ENCODE data around the gene SLAIN1. TPM values are rescaled to one million over a fixed set of nuclear protein-coding genes. Genes with fewer than 3 reads are reported as not detected.

The SLAIN1 gene
- total RNA-seq, 4 donors from 2014 or later, result 1.5 to 33.0 (median 3.8) TPM

DNA sequence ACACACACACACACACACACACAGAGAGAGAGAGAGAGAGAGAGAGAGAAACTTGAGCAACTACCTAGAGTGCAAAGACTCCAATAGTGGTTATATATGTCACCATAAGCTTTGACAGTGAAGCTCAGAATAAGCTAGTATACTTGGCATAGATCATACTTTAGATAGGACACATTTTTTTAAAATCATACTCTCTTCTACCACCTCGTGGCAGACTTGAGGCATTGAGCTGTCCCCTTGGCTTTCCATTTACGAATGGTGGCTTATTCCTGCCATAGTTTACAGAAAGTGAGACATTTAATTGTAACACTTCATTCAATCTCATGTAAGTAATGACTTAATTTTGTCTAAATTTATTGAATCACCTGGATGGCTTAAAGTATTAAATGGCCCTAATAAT lies 112.9 kb downstream of the SLAIN1 start:
- Histone ChIP-seq H3K27me3 (no peaks in the 10 kb centered on the region), H3K9me3 (no peaks in the 10 kb centered on the region), H3K4me1 (no peaks in the 10 kb centered on the region), H3K4me3 (no peak overlapping the region), H3K27ac (no peak overlapping the region), H3K36me3 (no peaks in the 10 kb centered on the region)
- TF ChIP-seq, protein P1, sequence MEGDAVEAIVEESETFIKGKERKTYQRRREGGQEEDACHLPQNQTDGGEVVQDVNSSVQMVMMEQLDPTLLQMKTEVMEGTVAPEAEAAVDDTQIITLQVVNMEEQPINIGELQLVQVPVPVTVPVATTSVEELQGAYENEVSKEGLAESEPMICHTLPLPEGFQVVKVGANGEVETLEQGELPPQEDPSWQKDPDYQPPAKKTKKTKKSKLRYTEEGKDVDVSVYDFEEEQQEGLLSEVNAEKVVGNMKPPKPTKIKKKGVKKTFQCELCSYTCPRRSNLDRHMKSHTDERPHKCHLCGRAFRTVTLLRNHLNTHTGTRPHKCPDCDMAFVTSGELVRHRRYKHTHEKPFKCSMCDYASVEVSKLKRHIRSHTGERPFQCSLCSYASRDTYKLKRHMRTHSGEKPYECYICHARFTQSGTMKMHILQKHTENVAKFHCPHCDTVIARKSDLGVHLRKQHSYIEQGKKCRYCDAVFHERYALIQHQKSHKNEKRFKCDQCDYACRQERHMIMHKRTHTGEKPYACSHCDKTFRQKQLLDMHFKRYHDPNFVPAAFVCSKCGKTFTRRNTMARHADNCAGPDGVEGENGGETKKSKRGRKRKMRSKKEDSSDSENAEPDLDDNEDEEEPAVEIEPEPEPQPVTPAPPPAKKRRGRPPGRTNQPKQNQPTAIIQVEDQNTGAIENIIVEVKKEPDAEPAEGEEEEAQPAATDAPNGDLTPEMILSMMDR (IDR thresholded peaks at IDR 0.05), result peak in 3 of 6 experiments; percentile 9 to 32 (median 25)
- no peak for TF ChIP-seq POLR2A (IDR thresholded peaks at IDR 0.05)
- no peak for DNase-seq

DNA sequence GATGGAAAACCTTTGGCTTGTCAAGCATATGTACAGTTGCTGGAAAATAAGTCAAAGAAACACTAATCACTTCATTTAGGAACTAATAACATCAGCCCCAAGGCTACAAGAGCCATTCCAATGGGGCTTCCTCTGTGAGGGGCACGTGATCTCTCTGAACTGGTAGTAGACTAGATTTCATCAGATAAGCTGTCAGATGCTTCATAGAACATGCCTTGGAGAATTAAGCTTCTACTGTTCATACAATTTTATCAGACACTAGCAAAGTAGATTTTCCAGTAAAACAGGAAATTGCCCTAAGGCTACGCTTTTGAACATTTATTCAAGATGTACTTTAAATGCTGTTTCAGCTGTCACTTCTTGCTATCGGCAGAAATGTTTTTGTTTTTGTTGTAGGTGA lies 113.4 kb downstream of the SLAIN1 start:
- Histone ChIP-seq H3K9me3 (no peaks in the 10 kb centered on the region), H3K27me3 (no peaks in the 10 kb centered on the region), H3K4me3 (no peak overlapping the region), H3K36me3 (no peaks in the 10 kb centered on the region), H3K27ac (no peak overlapping the region), H3K4me1 (no peaks in the 10 kb centered on the region)
- DNase-seq, result no peak
- no peak for TF ChIP-seq POLR2A (IDR thresholded peaks at IDR 0.05)
- TF ChIP-seq, protein P1 (IDR thresholded peaks at IDR 0.05), result no peak

DNA sequence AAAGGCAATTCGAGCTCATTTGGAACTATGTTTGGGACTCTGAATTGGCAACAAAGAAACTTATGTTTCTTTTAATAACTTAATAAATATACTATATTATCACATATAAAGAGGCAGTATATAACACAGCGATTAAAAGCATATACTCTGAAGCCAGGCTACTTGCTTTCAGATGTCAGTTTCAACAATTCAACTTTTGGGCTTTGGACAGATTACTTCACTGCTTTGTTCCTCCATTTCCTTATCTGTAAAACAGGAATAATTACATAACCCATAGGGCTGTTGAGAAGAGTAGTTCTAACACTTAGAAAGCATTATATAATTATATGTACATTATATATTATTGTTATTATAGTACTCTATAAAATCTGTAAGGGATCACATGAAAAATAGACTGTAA lies 113.9 kb downstream of the SLAIN1 start:
- no peak for DNase-seq
- no peak overlapping the region for H3K27ac ChIP-seq
- no peaks in the 10 kb centered on the region for H3K36me3 ChIP-seq
- no peak overlapping the region for H3K4me3 ChIP-seq
- H3K9me3 ChIP-seq, result no peaks in the 10 kb centered on the region
- no peaks in the 10 kb centered on the region for H3K4me1 ChIP-seq
- TF ChIP-seq, protein P1 (IDR thresholded peaks at IDR 0.05), result no peak
- no peak for TF ChIP-seq POLR2A (IDR thresholded peaks at IDR 0.05)
- no peaks in the 10 kb centered on the region for H3K27me3 ChIP-seq

DNA sequence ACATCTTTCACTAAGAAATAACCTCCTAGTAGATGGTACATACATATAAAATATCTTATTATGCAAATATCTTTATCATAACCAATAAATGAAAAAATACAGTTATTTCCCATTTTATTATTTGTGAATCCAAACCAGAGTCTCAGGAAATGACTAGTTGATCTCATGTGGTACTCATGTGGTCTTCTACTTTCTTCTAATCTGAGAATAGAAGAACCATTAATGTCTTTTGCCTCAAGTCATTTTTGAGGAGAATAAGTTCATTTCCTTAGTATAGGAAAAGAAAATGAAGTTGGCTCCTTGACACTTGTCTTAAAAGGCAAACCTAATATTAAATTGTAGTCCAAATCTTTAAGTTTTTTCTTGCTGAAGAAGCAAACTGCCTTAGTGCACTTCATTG lies 114.5 kb downstream of the SLAIN1 start:
- Histone ChIP-seq H3K27ac (no peak overlapping the region), H3K4me3 (no peak overlapping the region), H3K36me3 (no peaks in the 10 kb centered on the region), H3K4me1 (no peaks in the 10 kb centered on the region), H3K9me3 (no peaks in the 10 kb centered on the region), H3K27me3 (no peaks in the 10 kb centered on the region)
- no peak for DNase-seq
- TF ChIP-seq, protein P1 (IDR thresholded peaks at IDR 0.05), result no peak
- TF ChIP-seq POLR2A (IDR thresholded peaks at IDR 0.05), result no peak

Small RNAs within 50 kb of the gene (small RNA-seq; reads per million reads assigned to genes)
- gene MIR3665, result 0 reads per million in 2 donors
- 0 reads per million in 2 donors for gene SPTLC1P5

Other genes with a start within 250 kb of the SLAIN1 start
- not detected for gene SCEL, start 162.0 kb upstream of the SLAIN1 start, total RNA-seq
- gene EDNRB, start 221.1 kb downstream of the SLAIN1 start, total RNA-seq, result 10 to 100 TPM in 2 of 4 donors, 1 to 10 TPM in 2; 7.7 to 21.5 (median 12.2) TPM

All from Peyer's patch (tissue), 4 donors.